ENCODE data around the gene DNAJA4. TPM values are rescaled to one million over a fixed set of nuclear protein-coding genes. Genes with fewer than 3 reads are reported as not detected.

Gene DNAJA4
- polyA plus RNA-seq, 2 of the 4 experiments (the other 2 are of a cell fraction) = 0.05 to 0.13 TPM

DNA sequence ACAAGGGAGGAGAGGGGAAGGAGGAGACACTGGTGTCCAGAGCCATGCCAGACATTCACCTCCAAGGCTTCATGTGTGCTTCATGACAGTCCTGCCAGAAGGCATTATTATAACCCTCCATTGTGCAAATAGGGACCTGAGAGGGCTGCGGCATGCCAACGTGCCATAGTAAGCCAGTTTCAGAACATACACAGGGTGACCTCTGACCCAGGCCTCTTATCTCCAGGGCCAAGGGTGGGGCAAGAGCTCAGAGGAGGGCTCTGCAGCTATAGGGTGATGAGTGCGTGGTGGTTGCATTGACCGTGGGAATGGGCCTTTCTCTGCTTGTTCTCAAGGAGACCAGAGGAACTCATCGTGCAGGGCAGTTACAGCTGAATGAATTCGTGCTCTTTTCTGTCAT, 20.3 kb upstream of the DNAJA4 start:
- DNase-seq (ENCODE audit: low read depth in 1 of 2, low spot score in 1 of 2) (no peak), ATAC-seq (no peak), FAIRE-seq (no peak)
- ChIA-PET POLR2A (interaction anchor here (1.0 kb wide), 1 partner anchor 56 kb away, joined by 3 read pairs; the partner anchor contains the start of gene SKIC8), CTCF (interaction anchor here (0.8 to 9.2 kb wide), 15 partner anchors 8 to 466 kb away, joined by 3 to 251 read pairs (median 5); partner anchors contain the start of gene CIB2)
- no peaks in the 10 kb centered on the region for H3K4me1 ChIP-seq
- H3K27ac ChIP-seq = no peak overlapping the region
- 84% methylated on average over 6 of the region's 6 CpGs for WGBS (ENCODE audit: missing lambda C conversion rate)
- no peak overlapping the region for H3K4me3 ChIP-seq
- no peaks in the 10 kb centered on the region for H3K9me3 ChIP-seq
- TF ChIP-seq FOXS1 (CRISPR knock-in tag; IDR thresholded peaks at IDR 0.05) = no peak
- no peak for TF ChIP-seq HDAC2 (IDR thresholded peaks at IDR 0.05)
- TF ChIP-seq SREBF2 (IDR thresholded peaks at IDR 0.05) = no peak
- TF ChIP-seq ZC3H11A (IDR thresholded peaks at IDR 0.05) = no peak
- no peak for TF ChIP-seq CHD4 (IDR thresholded peaks at IDR 0.05; ENCODE audit: borderline replicate concordance)
- TF ChIP-seq CBX2 (IDR thresholded peaks at IDR 0.05; ENCODE audit: borderline replicate concordance, low read depth) = no peak
- TF ChIP-seq CEBPB (IDR thresholded peaks at IDR 0.05) = no peak
- TF ChIP-seq ZFP36 (IDR thresholded peaks at IDR 0.05; ENCODE audit: borderline replicate concordance, partially characterized antibody) = no peak
- TF ChIP-seq PHF8 (IDR thresholded peaks at IDR 0.05; ENCODE audit: borderline replicate concordance, low read depth) = no peak
- TF ChIP-seq, protein P1, sequence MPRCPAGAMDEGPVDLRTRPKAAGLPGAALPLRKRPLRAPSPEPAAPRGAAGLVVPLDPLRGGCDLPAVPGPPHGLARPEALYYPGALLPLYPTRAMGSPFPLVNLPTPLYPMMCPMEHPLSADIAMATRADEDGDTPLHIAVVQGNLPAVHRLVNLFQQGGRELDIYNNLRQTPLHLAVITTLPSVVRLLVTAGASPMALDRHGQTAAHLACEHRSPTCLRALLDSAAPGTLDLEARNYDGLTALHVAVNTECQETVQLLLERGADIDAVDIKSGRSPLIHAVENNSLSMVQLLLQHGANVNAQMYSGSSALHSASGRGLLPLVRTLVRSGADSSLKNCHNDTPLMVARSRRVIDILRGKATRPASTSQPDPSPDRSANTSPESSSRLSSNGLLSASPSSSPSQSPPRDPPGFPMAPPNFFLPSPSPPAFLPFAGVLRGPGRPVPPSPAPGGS (IDR thresholded peaks at IDR 0.05) = no peak
- no peak for TF ChIP-seq MYC (IDR thresholded peaks at IDR 0.05; ENCODE audit: borderline replicate concordance, low read length)
- TF ChIP-seq KDM5A (IDR thresholded peaks at IDR 0.05) = no peak
- TF ChIP-seq NPAS2 (CRISPR knock-in tag; IDR thresholded peaks at IDR 0.05; ENCODE audit: borderline replicate concordance) = no peak
- TF ChIP-seq RARB (CRISPR knock-in tag; IDR thresholded peaks at IDR 0.05) = no peak
- TF ChIP-seq, protein P2, sequence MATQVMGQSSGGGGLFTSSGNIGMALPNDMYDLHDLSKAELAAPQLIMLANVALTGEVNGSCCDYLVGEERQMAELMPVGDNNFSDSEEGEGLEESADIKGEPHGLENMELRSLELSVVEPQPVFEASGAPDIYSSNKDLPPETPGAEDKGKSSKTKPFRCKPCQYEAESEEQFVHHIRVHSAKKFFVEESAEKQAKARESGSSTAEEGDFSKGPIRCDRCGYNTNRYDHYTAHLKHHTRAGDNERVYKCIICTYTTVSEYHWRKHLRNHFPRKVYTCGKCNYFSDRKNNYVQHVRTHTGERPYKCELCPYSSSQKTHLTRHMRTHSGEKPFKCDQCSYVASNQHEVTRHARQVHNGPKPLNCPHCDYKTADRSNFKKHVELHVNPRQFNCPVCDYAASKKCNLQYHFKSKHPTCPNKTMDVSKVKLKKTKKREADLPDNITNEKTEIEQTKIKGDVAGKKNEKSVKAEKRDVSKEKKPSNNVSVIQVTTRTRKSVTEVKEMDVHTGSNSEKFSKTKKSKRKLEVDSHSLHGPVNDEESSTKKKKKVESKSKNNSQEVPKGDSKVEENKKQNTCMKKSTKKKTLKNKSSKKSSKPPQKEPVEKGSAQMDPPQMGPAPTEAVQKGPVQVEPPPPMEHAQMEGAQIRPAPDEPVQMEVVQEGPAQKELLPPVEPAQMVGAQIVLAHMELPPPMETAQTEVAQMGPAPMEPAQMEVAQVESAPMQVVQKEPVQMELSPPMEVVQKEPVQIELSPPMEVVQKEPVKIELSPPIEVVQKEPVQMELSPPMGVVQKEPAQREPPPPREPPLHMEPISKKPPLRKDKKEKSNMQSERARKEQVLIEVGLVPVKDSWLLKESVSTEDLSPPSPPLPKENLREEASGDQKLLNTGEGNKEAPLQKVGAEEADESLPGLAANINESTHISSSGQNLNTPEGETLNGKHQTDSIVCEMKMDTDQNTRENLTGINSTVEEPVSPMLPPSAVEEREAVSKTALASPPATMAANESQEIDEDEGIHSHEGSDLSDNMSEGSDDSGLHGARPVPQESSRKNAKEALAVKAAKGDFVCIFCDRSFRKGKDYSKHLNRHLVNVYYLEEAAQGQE (IDR thresholded peaks at IDR 0.05) = no peak
- no peak for TF ChIP-seq MAZ (IDR thresholded peaks at IDR 0.05; ENCODE audit: borderline replicate concordance, low read depth, low read length)
- no peak for TF ChIP-seq HOXB13 (CRISPR knock-in tag; IDR thresholded peaks at IDR 0.05; ENCODE audit: low read depth)
- no peak overlapping the region for H3K4me2 ChIP-seq

DNA sequence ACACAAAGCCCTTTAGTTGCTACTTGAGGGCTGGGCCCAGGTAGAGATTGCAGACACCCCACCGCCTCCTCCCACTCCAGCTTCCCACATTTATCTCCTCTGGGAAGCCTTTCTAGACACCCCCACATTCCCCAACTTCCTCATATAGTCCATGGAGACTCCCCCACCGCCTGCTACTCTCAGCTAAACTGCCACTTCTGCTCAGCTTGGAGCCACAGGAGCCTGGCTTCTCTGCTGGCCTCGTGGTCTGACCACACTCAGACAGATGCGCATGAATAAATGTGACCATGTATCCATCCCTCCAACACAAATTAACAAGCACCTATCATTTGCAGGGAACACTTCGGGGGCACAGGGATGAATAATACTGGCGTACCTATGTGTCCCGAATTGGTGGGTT, 19.5 kb upstream of the DNAJA4 start:
- Histone ChIP-seq H3K4me1 (no peaks in the 10 kb centered on the region), H3K4me3 (no peak overlapping the region), H3K27ac (no peak overlapping the region), H3K4me2 (no peak overlapping the region), H3K9me3 (no peaks in the 10 kb centered on the region)
- CTCF ChIA-PET = interaction anchor here (0.8 to 9.2 kb wide), 13 partner anchors 9 to 465 kb away, joined by 3 to 251 read pairs (median 5); partner anchors contain the start of gene CIB2
- ATAC-seq (no peak), DNase-seq (ENCODE audit: low read depth in 1 of 2, low spot score in 1 of 2) (no peak), FAIRE-seq (no peak)
- POLR2A ChIA-PET = no interaction called here
- WGBS (ENCODE audit: missing lambda C conversion rate) = 54% methylated on average over 6 of the region's 7 CpGs
- TF ChIP-seq TFCP2L1 (CRISPR knock-in tag; IDR thresholded peaks at IDR 0.05) = no peak
- TF ChIP-seq, protein P3, sequence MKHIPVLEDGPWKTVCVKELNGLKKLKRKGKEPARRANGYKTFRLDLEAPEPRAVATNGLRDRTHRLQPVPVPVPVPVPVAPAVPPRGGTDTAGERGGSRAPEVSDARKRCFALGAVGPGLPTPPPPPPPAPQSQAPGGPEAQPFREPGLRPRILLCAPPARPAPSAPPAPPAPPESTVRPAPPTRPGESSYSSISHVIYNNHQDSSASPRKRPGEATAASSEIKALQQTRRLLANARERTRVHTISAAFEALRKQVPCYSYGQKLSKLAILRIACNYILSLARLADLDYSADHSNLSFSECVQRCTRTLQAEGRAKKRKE (CRISPR knock-in tag; IDR thresholded peaks at IDR 0.05; ENCODE audit: low read depth) = no peak
- no peak for TF ChIP-seq SREBF2 (IDR thresholded peaks at IDR 0.05)
- no peak for TF ChIP-seq CHD2 (IDR thresholded peaks at IDR 0.05; ENCODE audit: low read length, partially characterized antibody)
- no peak for TF ChIP-seq MYC (IDR thresholded peaks at IDR 0.05; ENCODE audit: borderline replicate concordance, low read length)
- no peak for TF ChIP-seq HOXA7 (CRISPR knock-in tag; IDR thresholded peaks at IDR 0.05)
- no peak for TF ChIP-seq ZFP36 (IDR thresholded peaks at IDR 0.05; ENCODE audit: borderline replicate concordance, partially characterized antibody)
- TF ChIP-seq, protein P4, sequence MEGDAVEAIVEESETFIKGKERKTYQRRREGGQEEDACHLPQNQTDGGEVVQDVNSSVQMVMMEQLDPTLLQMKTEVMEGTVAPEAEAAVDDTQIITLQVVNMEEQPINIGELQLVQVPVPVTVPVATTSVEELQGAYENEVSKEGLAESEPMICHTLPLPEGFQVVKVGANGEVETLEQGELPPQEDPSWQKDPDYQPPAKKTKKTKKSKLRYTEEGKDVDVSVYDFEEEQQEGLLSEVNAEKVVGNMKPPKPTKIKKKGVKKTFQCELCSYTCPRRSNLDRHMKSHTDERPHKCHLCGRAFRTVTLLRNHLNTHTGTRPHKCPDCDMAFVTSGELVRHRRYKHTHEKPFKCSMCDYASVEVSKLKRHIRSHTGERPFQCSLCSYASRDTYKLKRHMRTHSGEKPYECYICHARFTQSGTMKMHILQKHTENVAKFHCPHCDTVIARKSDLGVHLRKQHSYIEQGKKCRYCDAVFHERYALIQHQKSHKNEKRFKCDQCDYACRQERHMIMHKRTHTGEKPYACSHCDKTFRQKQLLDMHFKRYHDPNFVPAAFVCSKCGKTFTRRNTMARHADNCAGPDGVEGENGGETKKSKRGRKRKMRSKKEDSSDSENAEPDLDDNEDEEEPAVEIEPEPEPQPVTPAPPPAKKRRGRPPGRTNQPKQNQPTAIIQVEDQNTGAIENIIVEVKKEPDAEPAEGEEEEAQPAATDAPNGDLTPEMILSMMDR (IDR thresholded peaks at IDR 0.05) = no peak
- TF ChIP-seq HOXB13 (CRISPR knock-in tag; IDR thresholded peaks at IDR 0.05; ENCODE audit: low read depth) = no peak
- TF ChIP-seq, protein P5, sequence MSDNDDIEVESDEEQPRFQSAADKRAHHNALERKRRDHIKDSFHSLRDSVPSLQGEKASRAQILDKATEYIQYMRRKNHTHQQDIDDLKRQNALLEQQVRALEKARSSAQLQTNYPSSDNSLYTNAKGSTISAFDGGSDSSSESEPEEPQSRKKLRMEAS (IDR thresholded peaks at IDR 0.05) = no peak
- TF ChIP-seq, protein P6, sequence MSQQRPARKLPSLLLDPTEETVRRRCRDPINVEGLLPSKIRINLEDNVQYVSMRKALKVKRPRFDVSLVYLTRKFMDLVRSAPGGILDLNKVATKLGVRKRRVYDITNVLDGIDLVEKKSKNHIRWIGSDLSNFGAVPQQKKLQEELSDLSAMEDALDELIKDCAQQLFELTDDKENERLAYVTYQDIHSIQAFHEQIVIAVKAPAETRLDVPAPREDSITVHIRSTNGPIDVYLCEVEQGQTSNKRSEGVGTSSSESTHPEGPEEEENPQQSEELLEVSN (IDR thresholded peaks at IDR 0.05; ENCODE audit: borderline replicate concordance, low read depth) = no peak
- TF ChIP-seq JUNB (IDR thresholded peaks at IDR 0.05) = no peak
- no peak for TF ChIP-seq MAFK (IDR thresholded peaks at IDR 0.05; ENCODE audit: partially characterized antibody)
- no peak for TF ChIP-seq POLR2AphosphoS2 (conservative IDR thresholded peaks at IDR 0.05; ENCODE audit: low read length)
- no peak for TF ChIP-seq FOSB (CRISPR knock-in tag; IDR thresholded peaks at IDR 0.05)
- TF ChIP-seq, protein P7, sequence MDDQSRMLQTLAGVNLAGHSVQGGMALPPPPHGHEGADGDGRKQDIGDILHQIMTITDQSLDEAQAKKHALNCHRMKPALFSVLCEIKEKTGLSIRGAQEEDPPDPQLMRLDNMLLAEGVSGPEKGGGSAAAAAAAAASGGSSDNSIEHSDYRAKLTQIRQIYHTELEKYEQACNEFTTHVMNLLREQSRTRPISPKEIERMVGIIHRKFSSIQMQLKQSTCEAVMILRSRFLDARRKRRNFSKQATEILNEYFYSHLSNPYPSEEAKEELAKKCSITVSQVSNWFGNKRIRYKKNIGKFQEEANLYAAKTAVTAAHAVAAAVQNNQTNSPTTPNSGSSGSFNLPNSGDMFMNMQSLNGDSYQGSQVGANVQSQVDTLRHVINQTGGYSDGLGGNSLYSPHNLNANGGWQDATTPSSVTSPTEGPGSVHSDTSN (IDR thresholded peaks at IDR 0.05) = no peak

All from A549 (cell line).